Stimulated activated CD8-positive, alpha-beta memory T cell treated with anti-CD3 and anti-CD28 coated beads, Interleukin-2, amount 100 ng/mL, for 1 hour (primary cell): Measurements from ENCODE around the gene MRPL1.
"Not testable (repeated sequence)": the region's sequence is repeated elsewhere in the genome, so short reads cannot be mapped to it uniquely, and the experiment has no call there.

ENCODE experiments used
- DNase-seq, 2 donors: peaks; one replicate each; pipeline ENCODE4 v3.0.0-alpha.2; 2020; ENCODE audit warnings: low read depth in 2 of 2

MRPL1 gene

GRCh38 chr4:77913348-77913747, 50.7 kb downstream of the MRPL1 start:
- DNase-seq = no peak

- no peak for DNase-seq
Observed at GRCh38 chr4:77917075-77917474, 54.4 kb downstream of the MRPL1 start.

- no peak for DNase-seq
Observed at GRCh38 chr4:77917601-77918000, 55.0 kb downstream of the MRPL1 start.

- DNase-seq = no peak
Observed at GRCh38 chr4:77920371-77920770, 57.7 kb downstream of the MRPL1 start.

- no peak for DNase-seq
Observed at GRCh38 chr4:77921701-77922100, 59.1 kb downstream of the MRPL1 start.

- DNase-seq = no peak
Observed at GRCh38 chr4:77922158-77923094, 59.8 kb downstream of the MRPL1 start.

GRCh38 chr4:77927991-77928925, 65.6 kb downstream of the MRPL1 start:
- no peak for DNase-seq

GRCh38 chr4:77930154-77930639, 67.6 kb downstream of the MRPL1 start:
- DNase-seq = no peak

GRCh38 chr4:77930876-77931275, 68.2 kb downstream of the MRPL1 start:
- DNase-seq = no peak

- DNase-seq = no peak
Observed at GRCh38 chr4:77931452-77932135, 69.0 kb downstream of the MRPL1 start.

GRCh38 chr4:77938560-77938959, 75.9 kb downstream of the MRPL1 start:
- DNase-seq = no peak

- not testable (repeated sequence) for DNase-seq
Observed at GRCh38 chr4:77945929-77946328, 83.3 kb downstream of the MRPL1 start.

- DNase-seq = no peak
Observed at GRCh38 chr4:77950203-77950602, 87.6 kb downstream of the MRPL1 start.

GRCh38 chr4:77952457-77952856, 89.8 kb downstream of the MRPL1 start:
- no peak for DNase-seq

- DNase-seq = no peak
Observed at GRCh38 chr4:77954690-77955089, 92.1 kb downstream of the MRPL1 start.

- DNase-seq = no peak
Observed at GRCh38 chr4:77956917-77957316, 94.3 kb downstream of the MRPL1 start.

GRCh38 chr4:77958897-77959296, 96.3 kb downstream of the MRPL1 start:
- no peak for DNase-seq

- no peak for DNase-seq
Observed at GRCh38 chr4:77959566-77960338, 97.1 kb downstream of the MRPL1 start.

GRCh38 chr4:77960367-77960766, 97.7 kb downstream of the MRPL1 start:
- DNase-seq = no peak

GRCh38 chr4:77963004-77963403, 100.4 kb downstream of the MRPL1 start:
- DNase-seq = no peak

GRCh38 chr4:77973657-77974056, 111.0 kb downstream of the MRPL1 start:
- DNase-seq = not testable (repeated sequence)
